GM12878 (cell line): Measurements from ENCODE around the gene PLCG2. TPM values are rescaled to one million over a fixed set of nuclear protein-coding genes. Genes with fewer than 3 reads are reported as not detected.

Source experiments
- ATAC-seq: fragments of 200-7000 bp; cut with Tn5 transposase; 3 replicates; pipeline ENCODE4 v1.9.1; 2020; ENCODE audit warnings: mild to moderate bottlenecking, moderate library complexity
- BruUV-seq: library from RNA; stranded (reverse); fragments of 400-500 nt; replicated peaks from 2 replicates; lab custom pipeline; 2021; lab: Mats Ljungman, UMichigan
- CTCF ChIA-PET: fragments of 300-600 bp; sonication (Branson Sonifier 250); formaldehyde crosslinking; extraction: SDS; loops from one replicate; lab custom pipeline; 2021; ENCODE audit warnings: inconsistent platforms; lab: Yijun Ruan, JAX
- POLR2A ChIA-PET: fragments of 350-600 bp; formaldehyde crosslinking; extraction: SDS; loops from one replicate; lab custom pipeline; 2021; ENCODE audit warnings: inconsistent platforms; lab: Charles Lee
- RAD21 ChIA-PET: fragments of 300-600 bp; sonication (Branson Sonifier 250); formaldehyde crosslinking; loops from one replicate; lab custom pipeline; 2023; ENCODE audit warnings: antibody characterized with exemption; ENCODE audit not compliant: unreplicated experiment; lab: Charles Lee
- SMC1A ChIA-PET: fragments of 300-600 bp; sonication (Branson Sonifier 250); formaldehyde crosslinking; loops from one replicate; lab custom pipeline; 2023; ENCODE audit not compliant: unreplicated experiment, uncharacterized antibody; lab: Charles Lee
- DNase-seq: peaks from one replicate; pipeline ENCODE4 v3.0.0-alpha.2; 2011; ENCODE audit warnings: low read depth, low spot score
- FAIRE-seq: peaks from 3 replicates; lab custom pipeline; 2011; peaks lifted over from hg19 to GRCh38; lab: Jason Lieb, UNC
- H2AFZ ChIP-seq: 2 replicates; pipeline ENCODE4 v1.6.0; 2011; ENCODE audit warnings: low read depth, low read length, control low read depth; ENCODE audit not compliant: control insufficient read depth
- H3K27ac ChIP-seq: 2 replicates; pipeline ENCODE4 v1.5.1; 2011; ENCODE audit warnings: control low read depth; ENCODE audit not compliant: control insufficient read depth, insufficient read depth
- H3K27me3 ChIP-seq, 2 experiments: replicated peaks in 1 of 2; 2 replicates each; pipeline versions ENCODE4 v1.6.0 to v1.6.1; 2011; ENCODE audit warnings: low read length in 1 of 2; ENCODE audit not compliant: control insufficient read depth in 2 of 2, insufficient read depth in 2 of 2
- H3K36me3 ChIP-seq, 2 experiments: 2 replicates each; pipeline ENCODE4 v1.5.1; 2011; ENCODE audit warnings: low read length in 1 of 2; ENCODE audit not compliant: control insufficient read depth in 2 of 2, insufficient read depth in 2 of 2
- H3K4me1 ChIP-seq: 2 replicates; pipeline ENCODE4 v1.6.1; 2011; ENCODE audit warnings: mild to moderate bottlenecking, low read length, moderate library complexity, mixed read lengths; ENCODE audit not compliant: control insufficient read depth, insufficient read depth
- H3K4me2 ChIP-seq: 2 replicates; pipeline ENCODE4 v1.6.0; 2011; ENCODE audit warnings: control low read depth; ENCODE audit not compliant: control insufficient read depth, insufficient read depth
- H3K4me3 ChIP-seq: fragments of 200-600 bp; sonication (generic); 2 replicates; pipeline ENCODE4 v1.5.1; 2016
- H3K79me2 ChIP-seq: 2 replicates; pipeline ENCODE4 v1.6.0; 2011; ENCODE audit warnings: low read length; ENCODE audit not compliant: control insufficient read depth, insufficient read depth
- H3K9ac ChIP-seq: 2 replicates; pipeline ENCODE4 v1.8.0; 2011; ENCODE audit warnings: low read length, control low read depth, mixed read lengths; ENCODE audit not compliant: control insufficient read depth, insufficient read depth
- H3K9me3 ChIP-seq: replicated peaks from 3 replicates; pipeline ENCODE4 v1.5.1; 2011; ENCODE audit warnings: mild to moderate bottlenecking, low read length; ENCODE audit not compliant: control insufficient read depth, insufficient read depth
- H4K20me1 ChIP-seq: 2 replicates; pipeline ENCODE4 v1.6.0; 2011; ENCODE audit not compliant: control insufficient read depth, insufficient read depth
- BCL11A ChIP-seq: IDR thresholded peaks from 2 replicates; pipeline ENCODE4 v1.6.1; 2011; ENCODE audit warnings: low read depth, low read length
- ESRRA ChIP-seq: IDR thresholded peaks from 2 replicates; pipeline ENCODE4 v1.6.1; 2012; ENCODE audit warnings: mild to moderate bottlenecking, low read length, improper control_type of control experiment
- NFIC ChIP-seq: IDR thresholded peaks from 2 replicates; pipeline ENCODE4 v1.6.1; 2012; ENCODE audit warnings: low read depth, mild to moderate bottlenecking, inconsistent platforms, low read length, moderate library complexity
- NR2F1 ChIP-seq: fragments of 450-650 bp; conservative IDR thresholded peaks from 2 replicates; pipeline ENCODE4 v1.6.1; 2017; ENCODE audit warnings: mild to moderate bottlenecking
- PAX5 ChIP-seq: IDR thresholded peaks from 2 replicates; pipeline ENCODE4 v1.6.1; 2011; ENCODE audit warnings: low read depth, low read length, borderline replicate concordance
- RFX5 ChIP-seq: IDR thresholded peaks from 2 replicates; pipeline ENCODE4 v1.6.1; 2011; ENCODE audit warnings: low read depth, low read length, improper control_type of control experiment
- SUPT20H ChIP-seq: IDR thresholded peaks from 2 replicates; pipeline ENCODE4 v1.6.1; 2011; ENCODE audit warnings: low read depth, mild to moderate bottlenecking, low read length, moderate library complexity, borderline replicate concordance; ENCODE audit not compliant: control insufficient read depth
- YY1 ChIP-seq: IDR thresholded peaks from 2 replicates; pipeline ENCODE4 v1.6.1; 2011; ENCODE audit warnings: low read depth, mild to moderate bottlenecking, low read length
- ZNF24 ChIP-seq: fragments of 450-650 bp; IDR thresholded peaks from 2 replicates; pipeline ENCODE4 v1.6.1; 2017; ENCODE audit warnings: antibody characterized with exemption, mild to moderate bottlenecking
- WGBS: methylation state at CpG from one replicate; pipeline ENCODE4 v1.1.6; 2016; ENCODE audit warnings: low lambda C conversion rate; ENCODE audit not compliant: insufficient replicate concordance, insufficient coverage; ENCODE audit errors: missing lambda C conversion rate; 5-methylcytosine and 5-hydroxymethylcytosine counted together
- in situ Hi-C: fragments of 300-500 bp; cut with MboI; formaldehyde crosslinking; loops from 9 replicates; pipeline ENCODE4 v1.14.3; 2018; ENCODE audit warnings: mixed read lengths
- intact Hi-C: fragments of 100-400 bp; cut with micrococcal nuclease; formaldehyde crosslinking; loops from one replicate; pipeline ENCODE4 v1.14.2; 2022; ENCODE audit not compliant: unreplicated experiment
- polyA plus RNA-seq, 11 experiments: library from polyadenylated mRNA; depleted of rRNA in 4 of 11; unstranded in 6 of 11; stranded (reverse) in 5 of 11; fragments of >200 nt; fragmentation: Nextera tagmentation in 4 of 11; fragmentation: Illumina TruSeq in 1 of 11; extraction: Ambion mirVana in 4 of 11; extraction: Trizol in 1 of 11; gene quantifications; 1 replicate in 1 of 11; 2 replicates in 10 of 11; pipeline versions ENCODE4 v1.2.1 to v1.2.3, GENCODE V29; 2011 to 2016; ENCODE audit warnings: inconsistent platforms in 2 of 11, missing spikeins in 2 of 11, low read depth in 1 of 11
- total RNA-seq, 4 experiments: library from RNA; depleted of rRNA in 3 of 4; stranded (reverse); fragments of >200 nt in 3 of 4; fragmentation: Illumina TruSeq in 1 of 4; extraction: Trizol in 1 of 4; gene quantifications; 2 replicates each; pipeline versions ENCODE4 v1.2.1 to v1.2.3, GENCODE V29; 2013 to 2021
- TF ChIP-seq, protein P1 (sequence below): IDR thresholded peaks from 2 replicates; pipeline ENCODE4 v1.6.1; 2012; ENCODE audit warnings: low read depth, low read length, improper control_type of control experiment
- TF ChIP-seq, protein P2 (sequence below), 3 experiments: IDR thresholded peaks in 2 of 3; conservative IDR thresholded peaks in 1 of 3; 2 replicates each; pipeline ENCODE4 v1.5.1; 2011; ENCODE audit warnings: low read depth in 3 of 3, low read length in 3 of 3, mild to moderate bottlenecking in 3 of 3, control low read depth in 2 of 3, moderate library complexity in 2 of 3, inconsistent platforms in 1 of 3, mixed read lengths in 1 of 3; ENCODE audit not compliant: control insufficient read depth in 2 of 3, insufficient read depth in 1 of 3; ENCODE audit errors: extremely low read depth in 1 of 3
- TF ChIP-seq, protein P3 (sequence below): fragments of 150-350 bp; IDR thresholded peaks from 2 replicates; pipeline ENCODE4 v1.6.1; 2014; ENCODE audit warnings: mild to moderate bottlenecking, low read depth, low read length
- TF ChIP-seq, protein P4 (sequence below): fragments of 450-650 bp; conservative IDR thresholded peaks from 2 replicates; pipeline ENCODE4 v1.6.1; 2017; ENCODE audit warnings: mild to moderate bottlenecking, moderate library complexity
- TF ChIP-seq, protein P5 (sequence below): fragments of 450-650 bp; IDR thresholded peaks from 2 replicates; pipeline ENCODE4 v1.6.1; 2017; ENCODE audit warnings: borderline replicate concordance

PLCG2 gene
- total and polyA plus RNA-seq, 10 of the 15 experiments (the other 5 are each of a cell fraction or from before 2014, with no cell fraction given) = 47.6 to 256 (median 149) TPM

DNA sequence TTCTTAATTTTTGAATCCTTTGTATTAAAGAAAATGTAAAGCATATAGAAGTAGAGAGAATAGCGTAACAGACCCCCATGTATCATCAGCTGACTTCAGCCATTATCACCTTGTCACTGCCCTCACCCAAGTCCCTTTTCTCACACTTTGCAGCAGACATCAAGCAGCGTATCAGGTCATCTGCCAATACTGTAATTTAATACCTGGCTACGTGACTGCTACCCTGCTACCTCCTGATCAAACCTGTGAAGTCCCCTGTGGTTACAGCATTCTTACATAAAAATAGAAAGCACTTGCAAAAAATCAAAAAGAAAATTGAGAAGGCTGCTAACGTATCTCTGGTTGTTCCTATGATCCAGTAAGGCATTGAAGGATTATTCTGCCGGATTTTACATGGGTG is 96.4 kb downstream of the PLCG2 start:
- H3K27ac ChIP-seq = no peak overlapping the region
- TSS peak; percentile 10 for BruUV-seq
- H3K9ac ChIP-seq = no peak overlapping the region
- POLR2A ChIA-PET = interaction anchor here (0.6 kb wide), 2 partner anchors 10 to 45 kb away, joined by 3 to 4 read pairs; no protein-coding TSS in a partner anchor
- H3K36me3 ChIP-seq = peaks cover 25 to 51% of the 10 kb centered on the region in 2 experiments
- H4K20me1 ChIP-seq = no peaks in the 10 kb centered on the region
- FAIRE-seq (no peak), ATAC-seq (no peak), DNase-seq (no peak)
- RAD21 ChIA-PET = interaction anchor here (0.9 to 5.2 kb wide), 6 partner anchors 70 to 145 kb away, joined by 3 to 46 read pairs (median 32); partner anchors contain the start of gene PLCG2
- H3K9me3 ChIP-seq = no peaks in the 10 kb centered on the region
- WGBS = 87% methylated on average over 5 of the region's 5 CpGs
- TF ChIP-seq PAX5 = no peak
- TF ChIP-seq ESRRA = no peak
- TF ChIP-seq RFX5 = no peak
- TF ChIP-seq, protein P1, sequence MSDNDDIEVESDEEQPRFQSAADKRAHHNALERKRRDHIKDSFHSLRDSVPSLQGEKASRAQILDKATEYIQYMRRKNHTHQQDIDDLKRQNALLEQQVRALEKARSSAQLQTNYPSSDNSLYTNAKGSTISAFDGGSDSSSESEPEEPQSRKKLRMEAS = no peak
- TF ChIP-seq, protein P2, sequence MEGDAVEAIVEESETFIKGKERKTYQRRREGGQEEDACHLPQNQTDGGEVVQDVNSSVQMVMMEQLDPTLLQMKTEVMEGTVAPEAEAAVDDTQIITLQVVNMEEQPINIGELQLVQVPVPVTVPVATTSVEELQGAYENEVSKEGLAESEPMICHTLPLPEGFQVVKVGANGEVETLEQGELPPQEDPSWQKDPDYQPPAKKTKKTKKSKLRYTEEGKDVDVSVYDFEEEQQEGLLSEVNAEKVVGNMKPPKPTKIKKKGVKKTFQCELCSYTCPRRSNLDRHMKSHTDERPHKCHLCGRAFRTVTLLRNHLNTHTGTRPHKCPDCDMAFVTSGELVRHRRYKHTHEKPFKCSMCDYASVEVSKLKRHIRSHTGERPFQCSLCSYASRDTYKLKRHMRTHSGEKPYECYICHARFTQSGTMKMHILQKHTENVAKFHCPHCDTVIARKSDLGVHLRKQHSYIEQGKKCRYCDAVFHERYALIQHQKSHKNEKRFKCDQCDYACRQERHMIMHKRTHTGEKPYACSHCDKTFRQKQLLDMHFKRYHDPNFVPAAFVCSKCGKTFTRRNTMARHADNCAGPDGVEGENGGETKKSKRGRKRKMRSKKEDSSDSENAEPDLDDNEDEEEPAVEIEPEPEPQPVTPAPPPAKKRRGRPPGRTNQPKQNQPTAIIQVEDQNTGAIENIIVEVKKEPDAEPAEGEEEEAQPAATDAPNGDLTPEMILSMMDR (IDR thresholded peaks at IDR 0.05 in 2 of 3, conservative IDR thresholded peaks at IDR 0.05 in 1 of 3; ENCODE audit: control insufficient read depth in 2 of 3, extremely low read depth in 1 of 3, insufficient read depth in 1 of 3, low read depth in 3 of 3, low read length in 3 of 3) = no peak
- no peak for TF ChIP-seq YY1
- TF ChIP-seq ZNF24 = no peak
- no peak for TF ChIP-seq SUPT20H
- TF ChIP-seq, protein P3, sequence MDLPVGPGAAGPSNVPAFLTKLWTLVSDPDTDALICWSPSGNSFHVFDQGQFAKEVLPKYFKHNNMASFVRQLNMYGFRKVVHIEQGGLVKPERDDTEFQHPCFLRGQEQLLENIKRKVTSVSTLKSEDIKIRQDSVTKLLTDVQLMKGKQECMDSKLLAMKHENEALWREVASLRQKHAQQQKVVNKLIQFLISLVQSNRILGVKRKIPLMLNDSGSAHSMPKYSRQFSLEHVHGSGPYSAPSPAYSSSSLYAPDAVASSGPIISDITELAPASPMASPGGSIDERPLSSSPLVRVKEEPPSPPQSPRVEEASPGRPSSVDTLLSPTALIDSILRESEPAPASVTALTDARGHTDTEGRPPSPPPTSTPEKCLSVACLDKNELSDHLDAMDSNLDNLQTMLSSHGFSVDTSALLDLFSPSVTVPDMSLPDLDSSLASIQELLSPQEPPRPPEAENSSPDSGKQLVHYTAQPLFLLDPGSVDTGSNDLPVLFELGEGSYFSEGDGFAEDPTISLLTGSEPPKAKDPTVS = no peak
- TF ChIP-seq, protein P4, sequence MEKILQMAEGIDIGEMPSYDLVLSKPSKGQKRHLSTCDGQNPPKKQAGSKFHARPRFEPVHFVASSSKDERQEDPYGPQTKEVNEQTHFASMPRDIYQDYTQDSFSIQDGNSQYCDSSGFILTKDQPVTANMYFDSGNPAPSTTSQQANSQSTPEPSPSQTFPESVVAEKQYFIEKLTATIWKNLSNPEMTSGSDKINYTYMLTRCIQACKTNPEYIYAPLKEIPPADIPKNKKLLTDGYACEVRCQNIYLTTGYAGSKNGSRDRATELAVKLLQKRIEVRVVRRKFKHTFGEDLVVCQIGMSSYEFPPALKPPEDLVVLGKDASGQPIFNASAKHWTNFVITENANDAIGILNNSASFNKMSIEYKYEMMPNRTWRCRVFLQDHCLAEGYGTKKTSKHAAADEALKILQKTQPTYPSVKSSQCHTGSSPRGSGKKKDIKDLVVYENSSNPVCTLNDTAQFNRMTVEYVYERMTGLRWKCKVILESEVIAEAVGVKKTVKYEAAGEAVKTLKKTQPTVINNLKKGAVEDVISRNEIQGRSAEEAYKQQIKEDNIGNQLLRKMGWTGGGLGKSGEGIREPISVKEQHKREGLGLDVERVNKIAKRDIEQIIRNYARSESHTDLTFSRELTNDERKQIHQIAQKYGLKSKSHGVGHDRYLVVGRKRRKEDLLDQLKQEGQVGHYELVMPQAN = no peak
- TF ChIP-seq NFIC = no peak
- TF ChIP-seq, protein P5, sequence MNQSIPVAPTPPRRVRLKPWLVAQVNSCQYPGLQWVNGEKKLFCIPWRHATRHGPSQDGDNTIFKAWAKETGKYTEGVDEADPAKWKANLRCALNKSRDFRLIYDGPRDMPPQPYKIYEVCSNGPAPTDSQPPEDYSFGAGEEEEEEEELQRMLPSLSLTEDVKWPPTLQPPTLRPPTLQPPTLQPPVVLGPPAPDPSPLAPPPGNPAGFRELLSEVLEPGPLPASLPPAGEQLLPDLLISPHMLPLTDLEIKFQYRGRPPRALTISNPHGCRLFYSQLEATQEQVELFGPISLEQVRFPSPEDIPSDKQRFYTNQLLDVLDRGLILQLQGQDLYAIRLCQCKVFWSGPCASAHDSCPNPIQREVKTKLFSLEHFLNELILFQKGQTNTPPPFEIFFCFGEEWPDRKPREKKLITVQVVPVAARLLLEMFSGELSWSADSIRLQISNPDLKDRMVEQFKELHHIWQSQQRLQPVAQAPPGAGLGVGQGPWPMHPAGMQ = no peak
- TF ChIP-seq BCL11A = no peak
- TF ChIP-seq NR2F1 = no peak
- in situ Hi-C loops = no loop called here
- H3K4me3 ChIP-seq = no peak overlapping the region
- no peaks in the 10 kb centered on the region for H3K27me3 ChIP-seq
- peaks cover 5% of the 10 kb centered on the region for H3K4me1 ChIP-seq
- H3K4me2 ChIP-seq = no peak overlapping the region
- SMC1A ChIA-PET = interaction anchor here (0.6 to 5.3 kb wide), 16 partner anchors 8 to 161 kb away, joined by 3 to 56 read pairs (median 14); partner anchors contain the start of gene PLCG2
- CTCF ChIA-PET = interaction anchor here (0.6 to 5.1 kb wide), 21 partner anchors 8 to 252 kb away, joined by 3 to 73 read pairs (median 6); partner anchors contain the start of gene PLCG2
- H3K79me2 ChIP-seq = peaks cover 12% of the 10 kb centered on the region
- intact Hi-C loops = loop anchor here (2.0 to 10.0 kb wide), 3 partner anchors 91 to 511 kb away; no protein-coding TSS in a partner anchor
- no peak overlapping the region for H2AFZ ChIP-seq
